GM12872 (cell line): ENCODE results near the gene MAMLD1.

Source experiments
- CTCF ChIP-seq: IDR thresholded peaks from 3 replicates; pipeline ENCODE4 v1.5.1; 2011; ENCODE audit warnings: low read depth, mild to moderate bottlenecking, low read length, moderate library complexity; ENCODE audit not compliant: insufficient read depth

The MAMLD1 gene

GRCh38 chrX:150537851-150538250 lies 174.7 kb downstream of the MAMLD1 start:
- no peak for TF ChIP-seq CTCF

DNA sequence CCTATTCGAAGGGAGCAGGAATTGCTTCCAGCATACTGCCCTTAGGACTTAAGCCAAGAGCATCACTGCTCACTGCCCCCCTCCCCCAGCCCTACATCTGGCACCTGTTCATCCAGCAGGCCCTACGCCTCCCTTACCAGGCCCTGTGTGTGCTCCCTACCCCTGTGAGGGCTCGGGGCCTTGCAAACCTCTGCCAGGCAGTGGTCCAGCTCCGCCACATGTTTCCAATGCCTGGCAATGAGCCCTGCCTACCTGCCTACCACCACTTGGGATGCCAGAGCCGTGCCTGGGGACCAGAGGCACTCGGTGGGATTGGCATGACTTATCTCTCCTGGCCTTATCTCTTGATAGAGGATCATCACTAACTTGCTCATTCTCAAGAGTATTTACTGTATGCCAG lies 177.8 kb downstream of the MAMLD1 start:
- TF ChIP-seq CTCF = no peak

- no peak for TF ChIP-seq CTCF
Observed at GRCh38 chrX:150542846-150543229, 179.7 kb downstream of the MAMLD1 start.

- no peak for TF ChIP-seq CTCF
Observed at GRCh38 chrX:150543230-150544155, 180.4 kb downstream of the MAMLD1 start.

- TF ChIP-seq CTCF = peak; percentile 20; the same call in 1 of the 3 replicates
Observed at GRCh38 chrX:150544222-150544787, 181.2 kb downstream of the MAMLD1 start.

GRCh38 chrX:150544835-150545770 lies 182.0 kb downstream of the MAMLD1 start:
- TF ChIP-seq CTCF = no peak

DNA sequence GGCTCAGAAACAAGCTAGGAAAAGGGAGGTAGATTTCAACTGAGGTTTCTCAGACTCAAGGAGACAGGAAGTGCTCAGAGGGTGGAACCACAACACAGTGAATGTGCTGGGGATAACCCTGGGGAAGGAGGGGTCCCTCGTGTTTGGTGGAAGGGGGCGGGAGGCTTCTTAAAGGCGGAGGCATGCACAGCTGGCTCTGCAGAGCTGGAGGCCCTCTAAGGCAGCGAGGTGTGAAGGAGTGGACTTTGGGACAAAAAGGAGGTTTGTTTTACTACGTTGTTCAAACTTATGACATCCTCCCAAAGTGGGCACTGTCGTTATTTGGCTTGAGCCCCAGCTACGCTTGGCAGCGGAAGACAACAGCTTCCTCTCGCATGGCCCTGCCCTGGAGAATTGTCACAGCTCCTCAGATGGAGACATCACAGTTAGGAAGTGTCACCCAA lies 183.6 kb downstream of the MAMLD1 start:
- no peak for TF ChIP-seq CTCF
